GM23248 (cell line): ENCODE data around the gene PDLIM7.

Source experiments
- EZH2 ChIP-seq: fragments of 200-600 bp; sonication (generic); IDR thresholded peaks from 2 replicates; pipeline ENCODE4 v1.6.1; 2018; ENCODE audit warnings: antibody characterized with exemption, mild to moderate bottlenecking; ENCODE audit not compliant: insufficient read depth, poor library complexity, severe bottlenecking
- EZH2phosphoT487 ChIP-seq: fragments of 200-600 bp; sonication (generic); IDR thresholded peaks from 2 replicates; pipeline ENCODE4 v1.6.1; 2018; ENCODE audit warnings: antibody characterized with exemption, moderate library complexity, mild to moderate bottlenecking, low read depth; ENCODE audit not compliant: insufficient read depth

DNA sequence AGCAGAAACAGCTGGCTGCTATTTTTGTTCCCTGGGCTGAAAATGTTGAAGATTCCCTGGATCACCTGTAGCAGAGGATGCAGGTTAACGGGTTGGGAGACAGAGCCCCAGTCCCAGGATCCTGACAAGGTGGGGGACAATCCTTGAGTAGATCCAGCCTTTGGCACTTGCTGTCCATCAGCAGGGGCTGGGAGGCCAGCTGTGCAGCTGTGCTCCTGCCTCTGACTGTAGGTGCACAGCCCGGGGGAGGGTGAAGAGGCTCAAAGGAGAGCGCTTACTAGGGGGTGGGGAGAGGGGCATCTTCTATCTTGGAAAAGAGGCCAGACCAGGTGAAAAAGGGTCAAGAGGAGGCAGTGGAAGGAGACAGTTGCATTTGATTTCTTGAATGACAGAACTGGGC, 22.9 kb upstream of the PDLIM7 start:
- no peak for TF ChIP-seq EZH2
- TF ChIP-seq EZH2phosphoT487, result no peak
